Activated CD8-positive, alpha-beta T cell treated with anti-CD3 and anti-CD28 coated beads for 36 hours (primary cell): ENCODE results near the gene CFAP99. TPM values are rescaled to one million over a fixed set of nuclear protein-coding genes. Genes with fewer than 3 reads are reported as not detected.

Experiments used
- ATAC-seq: fragments of 200-7000 bp; cut with Tn5 transposase; one replicate; pipeline ENCODE4 v1.10.0; 2021; ENCODE audit warnings: mild to moderate bottlenecking, moderate library complexity
- CTCF ChIA-PET: fragments of 350-600 bp; sonication (Branson Sonifier 250); formaldehyde crosslinking; loops from one replicate; lab custom pipeline; 2021; ENCODE audit warnings: antibody characterized with exemption; lab: Charles Lee
- POLR2A ChIA-PET: fragments of 350-600 bp; sonication (Branson Sonifier 250); formaldehyde crosslinking; loops from one replicate; lab custom pipeline; 2021; ENCODE audit warnings: antibody characterized with exemption; lab: Charles Lee
- DNase-seq: peaks from one replicate; pipeline ENCODE4 v3.0.0-alpha.2; 2020
- H3K27ac Mint-ChIP-seq: one replicate; pipeline ENCODE4 v1.8.0; 2021; ENCODE audit warnings: mild to moderate bottlenecking, mixed read lengths
- H3K27me3 Mint-ChIP-seq: one replicate; pipeline ENCODE4 v1.8.0; 2021; ENCODE audit warnings: mixed read lengths
- H3K36me3 Mint-ChIP-seq: one replicate; pipeline ENCODE4 v1.8.0; 2021; ENCODE audit warnings: low read depth, mixed read lengths
- H3K4me1 Mint-ChIP-seq: one replicate; pipeline ENCODE4 v1.8.0; 2021; ENCODE audit warnings: low read depth, mixed read lengths
- H3K4me3 Mint-ChIP-seq: one replicate; pipeline ENCODE4 v1.8.0; 2021; ENCODE audit warnings: mild to moderate bottlenecking, moderate library complexity, mixed read lengths
- H3K9me3 Mint-ChIP-seq: one replicate; pipeline ENCODE4 v1.8.0; 2021; ENCODE audit warnings: mixed read lengths
- intact Hi-C: fragments of 100-400 bp; cut with micrococcal nuclease; formaldehyde crosslinking; loops from one replicate; pipeline ENCODE4 v1.10.0; 2022
- total RNA-seq, 2 experiments: library from RNA; stranded (reverse); gene quantifications; one replicate each; pipeline ENCODE4 v1.2.3, GENCODE V29; 2021
- TF ChIP-seq, protein P1 (sequence below): fragments of 200-600 bp; IDR thresholded peaks from one replicate; pipeline ENCODE4 v1.8.0; 2022; ENCODE audit warnings: antibody characterized with exemption, mild to moderate bottlenecking

CFAP99 gene
- total RNA-seq, 2 experiments from 2014 or later, result not detected

DNA sequence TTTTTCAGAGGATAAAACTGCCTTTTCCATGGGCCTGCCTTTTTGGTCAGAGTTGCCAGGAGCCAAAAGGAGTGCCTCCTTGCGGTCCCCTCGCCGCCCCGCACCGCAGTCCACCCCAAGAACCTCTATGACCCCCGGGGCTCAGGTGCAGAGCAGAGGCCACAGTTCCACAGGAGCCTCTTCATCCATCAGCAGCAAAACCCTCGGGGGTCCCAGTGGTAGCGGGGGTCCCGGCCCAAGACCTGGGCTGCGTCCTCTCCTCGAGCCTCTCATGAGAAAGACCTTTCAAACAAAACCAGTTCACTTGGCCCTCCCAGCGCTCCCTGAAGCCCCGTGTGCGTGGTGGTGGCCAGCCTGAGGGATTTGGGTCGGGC lies 17.2 kb upstream of the CFAP99 start:
- Mint-ChIP-seq H3K36me3 (no peaks in the 10 kb centered on the region), H3K27ac (no peak overlapping the region), H3K4me3 (peak overlapping the region; percentile 55), H3K4me1 (peaks cover 15% of the 10 kb centered on the region), H3K27me3 (peaks cover 2% of the 10 kb centered on the region), H3K9me3 (no peaks in the 10 kb centered on the region)
- TF ChIP-seq, protein P1, sequence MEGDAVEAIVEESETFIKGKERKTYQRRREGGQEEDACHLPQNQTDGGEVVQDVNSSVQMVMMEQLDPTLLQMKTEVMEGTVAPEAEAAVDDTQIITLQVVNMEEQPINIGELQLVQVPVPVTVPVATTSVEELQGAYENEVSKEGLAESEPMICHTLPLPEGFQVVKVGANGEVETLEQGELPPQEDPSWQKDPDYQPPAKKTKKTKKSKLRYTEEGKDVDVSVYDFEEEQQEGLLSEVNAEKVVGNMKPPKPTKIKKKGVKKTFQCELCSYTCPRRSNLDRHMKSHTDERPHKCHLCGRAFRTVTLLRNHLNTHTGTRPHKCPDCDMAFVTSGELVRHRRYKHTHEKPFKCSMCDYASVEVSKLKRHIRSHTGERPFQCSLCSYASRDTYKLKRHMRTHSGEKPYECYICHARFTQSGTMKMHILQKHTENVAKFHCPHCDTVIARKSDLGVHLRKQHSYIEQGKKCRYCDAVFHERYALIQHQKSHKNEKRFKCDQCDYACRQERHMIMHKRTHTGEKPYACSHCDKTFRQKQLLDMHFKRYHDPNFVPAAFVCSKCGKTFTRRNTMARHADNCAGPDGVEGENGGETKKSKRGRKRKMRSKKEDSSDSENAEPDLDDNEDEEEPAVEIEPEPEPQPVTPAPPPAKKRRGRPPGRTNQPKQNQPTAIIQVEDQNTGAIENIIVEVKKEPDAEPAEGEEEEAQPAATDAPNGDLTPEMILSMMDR, result no peak
- intact Hi-C loops, result no loop called here
- POLR2A ChIA-PET, result interaction anchor here (1.9 kb wide), 1 partner anchor 12 kb away, joined by 22 read pairs; no protein-coding TSS in a partner anchor
- CTCF ChIA-PET, result interaction anchor here (0.8 to 1.8 kb wide), 3 partner anchors 11 to 182 kb away, joined by 3 to 7 read pairs (median 4); no protein-coding TSS in a partner anchor
- no peak for DNase-seq
- peak; percentile 24 for ATAC-seq

DNA sequence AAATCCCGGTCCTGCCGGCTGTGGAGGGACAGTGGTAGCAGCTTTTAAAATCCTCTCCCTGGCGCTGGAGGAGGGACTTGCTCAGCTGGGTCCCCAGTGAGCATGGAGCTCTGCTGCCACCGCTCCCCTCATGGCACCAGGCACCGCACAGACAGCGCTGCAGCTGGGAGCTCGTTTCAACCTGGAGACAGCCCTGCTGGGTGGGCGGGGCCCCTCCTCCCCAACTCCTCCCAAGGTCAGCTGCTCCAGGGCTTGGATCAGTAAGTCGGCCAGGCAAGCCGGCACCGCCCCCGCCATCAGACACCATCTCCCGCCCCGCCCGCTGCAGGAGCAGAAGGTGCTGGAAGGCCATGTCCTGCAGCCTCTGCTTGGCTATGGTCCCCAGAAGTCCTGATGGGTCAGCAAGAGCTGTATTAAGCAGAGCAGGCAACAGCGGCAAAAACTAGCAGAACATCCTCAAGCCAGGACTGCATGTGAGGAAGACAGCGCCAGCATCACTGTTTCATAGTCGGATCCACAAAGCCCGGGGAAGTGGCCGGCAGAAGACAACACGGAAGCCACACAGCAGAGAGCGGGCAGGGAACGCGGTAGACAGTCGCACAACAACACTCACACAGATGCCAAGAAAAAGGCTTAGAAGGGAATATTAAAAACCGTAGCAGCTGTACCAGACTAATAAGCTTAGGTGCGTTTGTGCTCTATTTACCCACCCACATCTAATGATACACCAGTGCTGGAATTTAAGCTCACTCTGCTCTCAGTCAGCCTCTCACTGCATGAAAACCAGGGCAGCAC lies 16.5 kb upstream of the CFAP99 start:
- H3K4me1 Mint-ChIP-seq, result peaks cover 20% of the 10 kb centered on the region
- intact Hi-C loops, result no loop called here
- ChIA-PET CTCF (interaction anchor here (0.8 to 1.9 kb wide), 4 partner anchors 10 to 182 kb away, joined by 3 to 7 read pairs (median 4); partner anchors contain the start of genes CFAP99 and ZFYVE28), POLR2A (interaction anchor here (1.9 kb wide), 1 partner anchor 12 kb away, joined by 22 read pairs; no protein-coding TSS in a partner anchor)
- TF ChIP-seq, protein P1, result no peak
- peak; percentile 71 for ATAC-seq
- H3K9me3 Mint-ChIP-seq, result no peaks in the 10 kb centered on the region
- no peaks in the 10 kb centered on the region for H3K36me3 Mint-ChIP-seq
- DNase-seq, result peak; percentile 50
- H3K4me3 Mint-ChIP-seq, result peak overlapping the region; percentile 55
- peaks cover 2% of the 10 kb centered on the region for H3K27me3 Mint-ChIP-seq
- H3K27ac Mint-ChIP-seq, result no peak overlapping the region

DNA sequence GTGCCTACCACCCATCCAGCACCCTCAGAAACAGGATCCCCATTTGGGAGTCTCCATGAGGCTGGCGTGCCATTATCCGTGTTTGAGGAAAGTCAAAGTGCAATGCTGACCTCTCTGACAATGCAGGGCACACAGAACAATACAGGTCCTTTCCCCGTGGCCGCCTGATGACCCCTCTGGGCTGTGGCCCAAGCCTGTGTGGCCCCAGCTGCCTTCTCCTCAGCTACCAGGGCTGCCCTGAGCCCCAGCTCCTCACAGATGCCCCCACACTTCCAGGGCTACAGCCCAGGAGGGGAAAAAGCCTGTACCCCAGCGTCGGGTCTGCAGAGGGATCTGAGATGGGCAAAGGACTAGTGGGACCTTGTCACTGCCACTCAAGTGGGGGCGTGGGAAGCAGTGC lies 15.8 kb upstream of the CFAP99 start:
- ATAC-seq (no peak), DNase-seq (no peak)
- POLR2A ChIA-PET, result interaction anchor here (1.9 kb wide), 1 partner anchor 11 kb away, joined by 22 read pairs; no protein-coding TSS in a partner anchor
- intact Hi-C loops, result no loop called here
- no peak overlapping the region for H3K4me3 Mint-ChIP-seq
- no peak overlapping the region for H3K27ac Mint-ChIP-seq
- no peaks in the 10 kb centered on the region for H3K36me3 Mint-ChIP-seq
- H3K9me3 Mint-ChIP-seq, result no peaks in the 10 kb centered on the region
- TF ChIP-seq, protein P1, result no peak
- H3K27me3 Mint-ChIP-seq, result peaks cover 2% of the 10 kb centered on the region
- H3K4me1 Mint-ChIP-seq, result peaks cover 20% of the 10 kb centered on the region
- CTCF ChIA-PET, result interaction anchor here (1.8 to 1.9 kb wide), 2 partner anchors 10 to 16 kb away, joined by 4 to 7 read pairs; partner anchors contain the start of genes CFAP99 and ZFYVE28

DNA sequence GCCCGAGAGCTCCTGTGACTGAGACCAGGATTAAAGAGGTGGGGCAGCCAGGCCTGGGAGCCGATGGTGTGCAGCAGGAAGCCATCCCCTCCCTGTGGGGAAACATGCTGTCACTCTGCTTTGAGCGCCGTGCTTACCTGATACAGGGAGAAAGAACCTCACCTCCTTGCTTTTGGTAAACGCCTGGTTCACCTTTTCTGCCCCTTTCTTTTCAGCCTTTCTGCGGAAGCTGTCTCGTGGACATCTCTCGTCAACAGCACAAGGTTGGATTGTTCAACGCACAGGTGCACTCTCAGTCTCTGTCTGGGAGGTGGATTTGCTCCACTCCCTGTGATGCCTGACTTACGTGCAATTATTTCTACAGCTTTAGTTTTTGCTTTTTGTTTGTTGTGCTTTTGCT lies 12.3 kb upstream of the CFAP99 start:
- H3K4me1 Mint-ChIP-seq, result peaks cover 34% of the 10 kb centered on the region
- no peak for ATAC-seq

More for the DNA sequence above, 12.3 kb upstream of the CFAP99 start:
- Mint-ChIP-seq H3K9me3 (no peaks in the 10 kb centered on the region), H3K27ac (no peak overlapping the region), H3K36me3 (no peaks in the 10 kb centered on the region), H3K4me3 (no peak overlapping the region), H3K27me3 (no peaks in the 10 kb centered on the region)
- TF ChIP-seq, protein P1, result no peak
- ChIA-PET POLR2A (interaction anchor here (1.0 kb wide), 1 partner anchor 38 kb away, joined by 3 read pairs; no protein-coding TSS in a partner anchor), CTCF (interaction anchor here (1.2 to 1.3 kb wide), 2 partner anchors 22 to 35 kb away, joined by 3 to 4 read pairs; no protein-coding TSS in a partner anchor)
- intact Hi-C loops, result no loop called here
- DNase-seq, result no peak
